HUES64 (cell line): Measurements from ENCODE around the gene SLC9A9.

Experiments
- H3K27ac ChIP-seq: 2 replicates; pipeline ENCODE4 v1.7.0; 2013; ENCODE audit warnings: low read depth, low read length, inconsistent platforms
- H3K27me3 ChIP-seq: 2 replicates; pipeline ENCODE4 v1.6.1; 2013; ENCODE audit warnings: mild to moderate bottlenecking, low read length; ENCODE audit not compliant: insufficient read depth
- H3K36me3 ChIP-seq: 2 replicates; pipeline ENCODE4 v1.6.1; 2013; ENCODE audit warnings: mild to moderate bottlenecking, low read length; ENCODE audit not compliant: insufficient read depth
- H3K4me1 ChIP-seq: 2 replicates; pipeline ENCODE4 v1.6.1; 2013; ENCODE audit warnings: mild to moderate bottlenecking, low read length, moderate library complexity; ENCODE audit not compliant: insufficient read depth
- H3K4me3 ChIP-seq: 2 replicates; pipeline ENCODE4 v1.5.1; 2013; ENCODE audit warnings: mild to moderate bottlenecking, low read length, moderate library complexity
- H3K9ac ChIP-seq: 2 replicates; pipeline ENCODE4 v1.6.1; 2013; ENCODE audit warnings: mild to moderate bottlenecking, low read depth, low read length
- H3K9me3 ChIP-seq: 2 replicates; pipeline ENCODE4 v1.6.1; 2013; ENCODE audit warnings: low read depth, low read length; ENCODE audit not compliant: insufficient read depth
- WGBS: fragments of 150-250, 120-280 bp; methylation state at CpG from one replicate; pipeline ENCODE4 v1.1.7; 2013; ENCODE audit warnings: missing lambda C conversion rate; 5-methylcytosine and 5-hydroxymethylcytosine counted together

The SLC9A9 gene

GRCh38 chr3:143351354-143351753, 496.9 kb downstream of the SLC9A9 start:
- Histone ChIP-seq H3K9ac (no peak overlapping the region), H3K9me3 (no peaks in the 10 kb centered on the region), H3K27me3 (no peaks in the 10 kb centered on the region), H3K4me3 (no peak overlapping the region), H3K36me3 (no peaks in the 10 kb centered on the region), H3K4me1 (peaks cover 8% of the 10 kb centered on the region; the same call in 1 of the 2 replicates), H3K27ac (no peak overlapping the region)
- 39% methylated on average over 2 of the region's 2 CpGs for WGBS

DNA sequence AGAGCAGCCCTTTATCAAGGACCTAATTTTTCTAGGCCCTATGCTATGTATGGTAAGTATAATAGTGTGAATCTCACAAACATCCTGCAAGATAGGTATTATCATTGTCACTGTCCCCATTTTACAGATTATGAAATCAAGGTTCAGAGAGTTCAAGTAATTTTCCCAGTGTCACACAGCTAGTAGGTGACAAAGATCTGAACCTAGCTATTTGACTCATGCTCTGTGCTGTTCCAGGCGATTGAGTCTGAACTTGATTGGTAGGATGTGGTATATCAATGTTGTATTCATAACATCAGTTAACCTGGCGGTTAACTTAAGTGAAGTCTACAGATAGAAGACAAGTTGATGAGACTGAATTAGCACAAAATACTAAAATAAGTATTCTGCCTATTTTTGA, 498.8 kb downstream of the SLC9A9 start:
- no peaks in the 10 kb centered on the region for H3K36me3 ChIP-seq
- no peak overlapping the region for H3K27ac ChIP-seq
- H3K4me3 ChIP-seq: no peak overlapping the region
- no peak overlapping the region for H3K9ac ChIP-seq
- 93% methylated on average over 2 of the region's 2 CpGs for WGBS
- H3K27me3 ChIP-seq: no peaks in the 10 kb centered on the region
- no peaks in the 10 kb centered on the region for H3K9me3 ChIP-seq
- peaks cover 8% of the 10 kb centered on the region; the same call in 1 of the 2 replicates for H3K4me1 ChIP-seq

DNA sequence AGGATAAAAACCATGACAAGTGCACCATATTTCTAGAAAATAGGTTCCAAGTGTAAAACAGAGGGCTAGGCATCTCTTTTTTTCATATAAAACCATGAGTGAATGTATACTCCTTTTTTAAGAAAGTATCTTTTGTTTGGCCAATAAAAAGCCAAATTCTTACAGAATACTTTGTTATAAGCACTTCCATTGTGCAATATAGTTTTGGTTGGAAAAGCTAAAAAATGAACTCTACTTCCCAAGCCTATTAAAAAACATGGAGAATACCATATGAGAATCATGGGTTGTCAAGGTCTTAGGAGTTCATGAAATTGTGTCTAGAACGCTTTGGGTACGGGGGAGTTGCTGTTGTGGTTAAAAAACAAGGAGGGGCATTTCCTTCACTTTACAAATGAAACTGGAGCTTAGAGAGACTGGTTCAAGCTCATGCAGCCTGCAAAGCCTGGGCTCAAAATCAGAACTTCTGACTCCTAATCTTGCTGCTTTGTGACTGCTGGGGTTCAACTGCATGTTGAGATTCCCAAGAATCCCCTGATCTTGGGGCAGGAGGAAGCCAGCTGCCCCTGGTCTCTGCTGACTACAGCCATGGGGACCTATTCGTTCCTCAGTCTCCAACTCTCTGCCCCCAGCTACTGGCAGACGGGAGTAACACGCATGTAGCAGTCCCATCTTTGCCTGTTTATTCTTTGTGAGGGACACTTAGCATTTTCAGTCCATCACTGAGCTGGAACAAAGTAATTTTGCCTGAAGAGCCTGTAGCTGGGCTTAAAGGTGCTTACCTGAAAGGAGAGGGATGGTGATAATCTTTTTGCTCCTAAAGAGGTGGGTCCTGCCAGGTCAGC, 499.6 kb downstream of the SLC9A9 start:
- Histone ChIP-seq H3K36me3 (no peaks in the 10 kb centered on the region), H3K27ac (no peak overlapping the region), H3K4me1 (peaks cover 8% of the 10 kb centered on the region; the same call in 1 of the 2 replicates), H3K9me3 (no peaks in the 10 kb centered on the region), H3K4me3 (no peak overlapping the region), H3K9ac (no peak overlapping the region), H3K27me3 (no peaks in the 10 kb centered on the region)
- WGBS: 81% methylated on average over 5 of the region's 5 CpGs

GRCh38 chr3:143344516-143345165, 503.6 kb downstream of the SLC9A9 start:
- no peaks in the 10 kb centered on the region for H3K4me1 ChIP-seq
- H3K9me3 ChIP-seq: no peaks in the 10 kb centered on the region
- H3K36me3 ChIP-seq: no peaks in the 10 kb centered on the region
- H3K4me3 ChIP-seq: no peak overlapping the region
- 100% methylated on average over 1 of the region's 1 CpG for WGBS
- no peaks in the 10 kb centered on the region for H3K27me3 ChIP-seq
- H3K9ac ChIP-seq: no peak overlapping the region
- no peak overlapping the region for H3K27ac ChIP-seq

DNA sequence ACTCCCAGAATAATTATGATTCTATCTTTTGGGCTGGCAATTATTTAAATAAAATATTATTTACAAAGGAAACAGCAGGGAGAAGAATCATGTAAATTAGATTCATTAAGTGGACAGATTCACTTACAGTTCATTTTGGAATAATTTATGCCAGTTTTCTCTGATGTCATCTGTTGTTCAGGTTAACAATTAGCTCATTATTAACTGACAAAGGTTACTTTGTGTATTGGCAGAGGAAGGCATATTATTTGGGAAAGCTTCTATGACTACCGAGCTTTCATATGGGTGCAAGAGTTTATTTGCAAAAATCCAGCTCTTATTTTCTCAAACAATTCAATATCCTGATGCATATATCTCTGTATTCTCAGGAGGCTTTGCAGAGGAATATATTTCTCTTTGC, 504.3 kb downstream of the SLC9A9 start:
- H3K9ac ChIP-seq: no peak overlapping the region
- H3K27ac ChIP-seq: no peak overlapping the region
- H3K9me3 ChIP-seq: no peaks in the 10 kb centered on the region
- no peak overlapping the region for H3K4me3 ChIP-seq
- WGBS: 100% methylated on average over 1 of the region's 1 CpG
- H3K4me1 ChIP-seq: no peaks in the 10 kb centered on the region
- no peaks in the 10 kb centered on the region for H3K27me3 ChIP-seq
- H3K36me3 ChIP-seq: no peaks in the 10 kb centered on the region

DNA sequence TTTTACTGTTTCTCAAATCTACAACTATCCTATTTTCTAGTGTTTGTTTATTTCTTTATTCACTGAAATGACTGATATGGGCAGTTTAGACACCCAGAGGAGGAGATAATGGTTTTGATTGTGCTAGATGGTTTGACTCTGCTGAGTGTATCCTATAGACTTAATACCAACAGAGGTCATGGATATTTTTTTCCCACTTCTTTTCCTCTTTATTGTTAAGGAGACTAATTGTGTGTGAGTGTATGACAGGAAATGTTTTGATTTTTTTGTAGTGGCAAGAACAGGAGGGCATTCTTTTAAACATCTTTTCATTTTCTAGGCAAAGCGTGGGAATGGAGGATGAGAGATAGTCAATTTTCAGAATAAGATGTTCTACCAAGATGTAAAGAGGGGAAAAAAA, 505.2 kb downstream of the SLC9A9 start:
- Histone ChIP-seq H3K9me3 (no peaks in the 10 kb centered on the region), H3K27me3 (no peaks in the 10 kb centered on the region), H3K27ac (no peak overlapping the region), H3K4me3 (no peak overlapping the region), H3K4me1 (no peaks in the 10 kb centered on the region), H3K9ac (no peak overlapping the region), H3K36me3 (no peaks in the 10 kb centered on the region)
- 100% methylated on average over 1 of the region's 1 CpG for WGBS

DNA sequence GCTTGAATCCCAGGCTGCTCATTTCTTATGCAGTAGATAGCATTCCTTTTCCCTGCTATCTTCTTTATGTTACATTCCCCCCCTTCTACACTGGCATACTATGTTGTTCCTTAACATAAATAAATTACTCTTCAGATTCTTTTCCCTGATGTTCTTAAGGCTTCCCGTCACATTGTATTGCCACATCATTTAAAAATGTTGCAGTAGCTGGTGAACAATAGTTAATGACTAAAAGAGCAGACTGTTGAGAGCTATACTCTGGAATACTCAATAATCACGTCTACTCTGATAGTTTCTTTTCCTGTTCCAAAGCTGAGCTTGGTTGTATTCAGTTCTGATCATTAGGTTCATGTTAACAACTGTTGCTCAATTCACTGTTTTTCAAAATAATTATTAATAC, 508.8 kb downstream of the SLC9A9 start:
- 100% methylated on average over 2 of the region's 2 CpGs for WGBS
- Histone ChIP-seq H3K4me3 (no peak overlapping the region), H3K4me1 (no peaks in the 10 kb centered on the region), H3K9ac (no peak overlapping the region), H3K36me3 (no peaks in the 10 kb centered on the region), H3K27me3 (no peaks in the 10 kb centered on the region), H3K27ac (no peak overlapping the region), H3K9me3 (no peaks in the 10 kb centered on the region)

GRCh38 chr3:143337387-143337786, 510.9 kb downstream of the SLC9A9 start:
- Histone ChIP-seq H3K9ac (no peak overlapping the region), H3K36me3 (no peaks in the 10 kb centered on the region), H3K4me1 (no peaks in the 10 kb centered on the region; the same call in 1 of the 2 replicates), H3K9me3 (no peaks in the 10 kb centered on the region), H3K4me3 (no peak overlapping the region), H3K27me3 (no peaks in the 10 kb centered on the region), H3K27ac (no peak overlapping the region)
- 70% methylated on average over 2 of the region's 2 CpGs for WGBS

DNA sequence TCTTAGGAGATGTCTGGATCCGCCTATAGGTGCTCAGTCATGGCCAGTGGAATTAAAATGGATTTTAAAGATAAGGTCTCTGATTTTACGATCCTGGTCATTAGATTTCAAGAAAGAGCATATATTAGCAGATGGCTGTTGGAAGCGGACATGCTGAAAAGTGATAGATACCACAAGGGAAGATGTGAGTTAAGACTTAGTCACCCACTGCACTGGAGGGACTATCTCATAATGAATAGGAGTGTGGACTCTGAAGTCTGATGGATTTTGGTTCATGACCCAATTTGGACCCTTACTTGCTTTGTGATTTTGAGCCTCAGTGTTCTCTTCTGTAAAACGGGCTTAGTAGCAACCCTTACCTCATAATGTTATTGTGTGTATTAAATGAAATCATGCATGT, 514.0 kb downstream of the SLC9A9 start:
- Histone ChIP-seq H3K4me1 (peaks cover 4% of the 10 kb centered on the region), H3K9ac (no peak overlapping the region), H3K9me3 (no peaks in the 10 kb centered on the region), H3K27me3 (no peaks in the 10 kb centered on the region), H3K27ac (no peak overlapping the region), H3K4me3 (no peak overlapping the region), H3K36me3 (no peaks in the 10 kb centered on the region)
- 91% methylated on average over 4 of the region's 4 CpGs for WGBS

GRCh38 chr3:143333367-143333766, 514.9 kb downstream of the SLC9A9 start:
- Histone ChIP-seq H3K36me3 (no peaks in the 10 kb centered on the region), H3K4me3 (no peak overlapping the region), H3K9ac (no peak overlapping the region), H3K27ac (no peak overlapping the region), H3K9me3 (no peaks in the 10 kb centered on the region), H3K27me3 (no peaks in the 10 kb centered on the region), H3K4me1 (peaks cover 4% of the 10 kb centered on the region)
- 42% methylated on average over 2 of the region's 2 CpGs for WGBS

DNA sequence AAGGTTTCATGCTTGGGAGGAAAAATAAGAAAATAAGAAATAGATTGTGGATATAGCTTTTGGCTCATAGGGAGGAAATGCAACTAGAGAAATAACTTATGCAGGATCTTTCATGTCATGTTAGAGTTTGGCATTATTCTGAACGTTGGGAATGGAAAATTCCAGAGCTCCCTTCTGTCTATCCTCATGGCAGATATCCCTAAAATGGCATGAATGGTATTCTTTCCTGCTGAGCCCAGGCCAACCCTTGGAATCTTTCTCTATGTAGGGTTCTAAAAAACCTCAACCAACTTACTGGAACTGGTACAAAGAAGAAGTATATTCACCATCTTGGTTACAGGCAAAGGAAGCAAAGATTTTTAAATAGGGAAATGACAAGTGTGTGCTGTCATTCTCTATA, 516.2 kb downstream of the SLC9A9 start:
- Histone ChIP-seq H3K27ac (no peak overlapping the region), H3K4me1 (peaks cover 4% of the 10 kb centered on the region), H3K36me3 (no peaks in the 10 kb centered on the region), H3K4me3 (no peak overlapping the region), H3K9me3 (no peaks in the 10 kb centered on the region), H3K27me3 (no peaks in the 10 kb centered on the region), H3K9ac (no peak overlapping the region)
- WGBS: 50% methylated on average over 1 of the region's 1 CpG
